Measurements from ENCODE around the gene EMC10. TPM values are rescaled to one million over a fixed set of nuclear protein-coding genes. Genes with fewer than 3 reads are reported as not detected.

EMC10 gene
- total RNA-seq, 1 experiment from 2014 or later, result 61.3 TPM

GRCh38 chr19:50453243-50453642 lies 23.1 kb upstream of the EMC10 start:
- Mint-ChIP-seq H3K4me3 (ENCODE audit: unreplicated experiment) (no peak overlapping the region), H3K4me1 (ENCODE audit: insufficient read depth, unreplicated experiment) (no peaks in the 10 kb centered on the region), H3K27ac (ENCODE audit: low read depth, unreplicated experiment) (no peak overlapping the region), H3K27me3 (ENCODE audit: insufficient read depth, unreplicated experiment) (peaks cover 24% of the 10 kb centered on the region), H3K36me3 (ENCODE audit: insufficient read depth, unreplicated experiment) (no peaks in the 10 kb centered on the region), H3K9me3 (ENCODE audit: unreplicated experiment) (peaks cover 14% of the 10 kb centered on the region)
- POLR2A ChIA-PET, result interaction anchor here (0.7 kb wide), 1 partner anchor 22 kb away, joined by 3 read pairs; no protein-coding TSS in a partner anchor
- DNase-seq (ENCODE audit: unreplicated experiment), result no peak
- no TSS peak for BruUV-seq (replicated peaks)
- intact Hi-C loops (cut with micrococcal nuclease), result no loop called here
- no peak for TF ChIP-seq CTCF (IDR thresholded peaks at IDR 0.05; ENCODE audit: unreplicated experiment)
- CTCF ChIA-PET, result interaction anchor here (0.5 to 0.6 kb wide), 2 partner anchors 36 to 198 kb away, joined by 3 read pairs; no protein-coding TSS in a partner anchor

DNA sequence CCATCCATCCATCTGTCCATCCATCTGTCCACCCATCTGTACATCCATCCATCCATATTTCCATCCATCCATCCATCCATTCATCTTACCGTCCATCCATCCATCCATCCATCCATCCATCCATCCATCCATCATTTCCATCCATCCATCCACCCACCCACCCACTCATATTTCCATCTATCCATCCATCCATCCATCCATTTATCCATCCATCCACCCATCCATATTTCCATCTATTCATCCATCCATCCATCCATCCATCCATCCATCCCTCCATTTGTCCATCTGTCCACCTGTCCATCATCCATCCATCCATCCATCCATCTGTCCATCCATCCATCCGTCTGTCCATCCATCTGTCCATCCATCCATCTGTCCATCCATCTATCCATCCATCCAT lies 20.3 kb upstream of the EMC10 start:
- peaks cover 14% of the 10 kb centered on the region for H3K9me3 Mint-ChIP-seq (ENCODE audit: unreplicated experiment)
- intact Hi-C loops (cut with micrococcal nuclease), result no loop called here
- no peak for TF ChIP-seq CTCF (IDR thresholded peaks at IDR 0.05; ENCODE audit: unreplicated experiment)
- POLR2A ChIA-PET, result no interaction called here
- no peak for DNase-seq (ENCODE audit: unreplicated experiment)
- H3K36me3 Mint-ChIP-seq (ENCODE audit: insufficient read depth, unreplicated experiment), result no peaks in the 10 kb centered on the region
- H3K27ac Mint-ChIP-seq (ENCODE audit: low read depth, unreplicated experiment), result no peak overlapping the region
- no peak overlapping the region for H3K4me3 Mint-ChIP-seq (ENCODE audit: unreplicated experiment)
- H3K4me1 Mint-ChIP-seq (ENCODE audit: insufficient read depth, unreplicated experiment), result no peaks in the 10 kb centered on the region
- BruUV-seq (replicated peaks), result no TSS peak
- CTCF ChIA-PET, result no interaction called here
- H3K27me3 Mint-ChIP-seq (ENCODE audit: insufficient read depth, unreplicated experiment), result peaks cover 24% of the 10 kb centered on the region

DNA sequence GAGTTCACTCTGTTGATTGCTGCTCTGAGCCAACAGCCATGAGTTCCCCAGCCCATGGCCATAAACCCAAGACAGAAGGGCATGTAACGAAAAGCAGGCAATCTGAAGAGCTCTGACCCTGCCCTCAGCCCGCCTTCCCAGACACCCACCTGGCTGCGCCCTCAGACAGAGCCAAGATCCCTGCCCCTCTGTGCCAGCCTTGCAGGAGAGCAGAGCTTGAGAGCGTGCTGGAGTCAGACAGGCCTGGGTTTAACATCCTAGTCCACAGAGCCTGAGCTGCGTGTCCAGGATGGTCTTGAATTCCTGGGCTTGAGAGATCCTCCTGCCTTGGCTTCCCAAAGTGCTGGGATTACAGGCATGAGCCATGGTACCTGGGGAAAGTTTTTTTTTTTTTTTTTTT lies 19.0 kb upstream of the EMC10 start:
- no peak overlapping the region for H3K4me3 Mint-ChIP-seq (ENCODE audit: unreplicated experiment)
- intact Hi-C loops (cut with micrococcal nuclease), result no loop called here
- H3K27me3 Mint-ChIP-seq (ENCODE audit: insufficient read depth, unreplicated experiment), result peaks cover 24% of the 10 kb centered on the region
- no peak for DNase-seq (ENCODE audit: unreplicated experiment)
- no peak for TF ChIP-seq CTCF (IDR thresholded peaks at IDR 0.05; ENCODE audit: unreplicated experiment)
- H3K27ac Mint-ChIP-seq (ENCODE audit: low read depth, unreplicated experiment), result no peak overlapping the region
- peaks cover 14% of the 10 kb centered on the region for H3K9me3 Mint-ChIP-seq (ENCODE audit: unreplicated experiment)
- POLR2A ChIA-PET, result interaction anchor here (0.5 to 1.0 kb wide), 2 partner anchors 74 to 110 kb away, joined by 3 read pairs; no protein-coding TSS in a partner anchor
- CTCF ChIA-PET, result interaction anchor here (1.0 to 1.3 kb wide), 2 partner anchors 88 to 100 kb away, joined by 3 to 4 read pairs; no protein-coding TSS in a partner anchor
- H3K4me1 Mint-ChIP-seq (ENCODE audit: insufficient read depth, unreplicated experiment), result no peaks in the 10 kb centered on the region
- no TSS peak for BruUV-seq (replicated peaks)
- H3K36me3 Mint-ChIP-seq (ENCODE audit: insufficient read depth, unreplicated experiment), result no peaks in the 10 kb centered on the region

- POLR2A ChIA-PET, result interaction anchor here (1.0 kb wide), 1 partner anchor 75 kb away, joined by 3 read pairs; no protein-coding TSS in a partner anchor
- TF ChIP-seq CTCF (IDR thresholded peaks at IDR 0.05; ENCODE audit: unreplicated experiment), result no peak
- DNase-seq (ENCODE audit: unreplicated experiment), result no peak
- Mint-ChIP-seq H3K9me3 (ENCODE audit: unreplicated experiment) (peaks cover 14% of the 10 kb centered on the region), H3K36me3 (ENCODE audit: insufficient read depth, unreplicated experiment) (no peaks in the 10 kb centered on the region), H3K27me3 (ENCODE audit: insufficient read depth, unreplicated experiment) (peaks cover 17% of the 10 kb centered on the region), H3K4me1 (ENCODE audit: insufficient read depth, unreplicated experiment) (no peaks in the 10 kb centered on the region), H3K4me3 (ENCODE audit: unreplicated experiment) (no peak overlapping the region), H3K27ac (ENCODE audit: low read depth, unreplicated experiment) (no peak overlapping the region)
- no TSS peak for BruUV-seq (replicated peaks)
- CTCF ChIA-PET, result interaction anchor here (1.3 to 1.4 kb wide), 2 partner anchors 89 to 101 kb away, joined by 4 read pairs; no protein-coding TSS in a partner anchor
- intact Hi-C loops (cut with micrococcal nuclease), result no loop called here
Observed at GRCh38 chr19:50458396-50459066, 17.8 kb upstream of the EMC10 start.
